Lower leg skin (tissue), 3 donors: ENCODE measurements around the gene ROR1.

ENCODE experiments used
- POLR2A ChIP-seq, 2 donors: fragments of 450-650 bp; IDR thresholded peaks; one replicate each; pipeline ENCODE4 v1.6.1; 2016 to 2017; ENCODE audit warnings: antibody characterized with exemption in 2 of 2, mild to moderate bottlenecking in 1 of 2, moderate library complexity in 1 of 2
- TF ChIP-seq, protein P1 (sequence below), 3 donors: fragments of 450-650 bp; IDR thresholded peaks; one replicate each; pipeline ENCODE4 v1.5.1; 2016; ENCODE audit warnings: antibody characterized with exemption in 3 of 3, mild to moderate bottlenecking in 3 of 3, moderate library complexity in 2 of 3

GRCh38 chr1:63843884-63844283 is 70.1 kb downstream of the ROR1 start:
- TF ChIP-seq, protein P1, sequence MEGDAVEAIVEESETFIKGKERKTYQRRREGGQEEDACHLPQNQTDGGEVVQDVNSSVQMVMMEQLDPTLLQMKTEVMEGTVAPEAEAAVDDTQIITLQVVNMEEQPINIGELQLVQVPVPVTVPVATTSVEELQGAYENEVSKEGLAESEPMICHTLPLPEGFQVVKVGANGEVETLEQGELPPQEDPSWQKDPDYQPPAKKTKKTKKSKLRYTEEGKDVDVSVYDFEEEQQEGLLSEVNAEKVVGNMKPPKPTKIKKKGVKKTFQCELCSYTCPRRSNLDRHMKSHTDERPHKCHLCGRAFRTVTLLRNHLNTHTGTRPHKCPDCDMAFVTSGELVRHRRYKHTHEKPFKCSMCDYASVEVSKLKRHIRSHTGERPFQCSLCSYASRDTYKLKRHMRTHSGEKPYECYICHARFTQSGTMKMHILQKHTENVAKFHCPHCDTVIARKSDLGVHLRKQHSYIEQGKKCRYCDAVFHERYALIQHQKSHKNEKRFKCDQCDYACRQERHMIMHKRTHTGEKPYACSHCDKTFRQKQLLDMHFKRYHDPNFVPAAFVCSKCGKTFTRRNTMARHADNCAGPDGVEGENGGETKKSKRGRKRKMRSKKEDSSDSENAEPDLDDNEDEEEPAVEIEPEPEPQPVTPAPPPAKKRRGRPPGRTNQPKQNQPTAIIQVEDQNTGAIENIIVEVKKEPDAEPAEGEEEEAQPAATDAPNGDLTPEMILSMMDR (IDR thresholded peaks at IDR 0.05): no peak
- TF ChIP-seq POLR2A (IDR thresholded peaks at IDR 0.05): no peak
